HG03103 (cell line): Measurements from ENCODE around the gene MARCKS.

Source experiments
- ATAC-seq: cut with Tn5 transposase; IDR thresholded peaks from one replicate; pipeline ENCODE4 v1.9.1; 2021; ENCODE audit warnings: low read depth; ENCODE audit not compliant: unreplicated experiment

The MARCKS gene, protein sequence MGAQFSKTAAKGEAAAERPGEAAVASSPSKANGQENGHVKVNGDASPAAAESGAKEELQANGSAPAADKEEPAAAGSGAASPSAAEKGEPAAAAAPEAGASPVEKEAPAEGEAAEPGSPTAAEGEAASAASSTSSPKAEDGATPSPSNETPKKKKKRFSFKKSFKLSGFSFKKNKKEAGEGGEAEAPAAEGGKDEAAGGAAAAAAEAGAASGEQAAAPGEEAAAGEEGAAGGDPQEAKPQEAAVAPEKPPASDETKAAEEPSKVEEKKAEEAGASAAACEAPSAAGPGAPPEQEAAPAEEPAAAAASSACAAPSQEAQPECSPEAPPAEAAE

DNA sequence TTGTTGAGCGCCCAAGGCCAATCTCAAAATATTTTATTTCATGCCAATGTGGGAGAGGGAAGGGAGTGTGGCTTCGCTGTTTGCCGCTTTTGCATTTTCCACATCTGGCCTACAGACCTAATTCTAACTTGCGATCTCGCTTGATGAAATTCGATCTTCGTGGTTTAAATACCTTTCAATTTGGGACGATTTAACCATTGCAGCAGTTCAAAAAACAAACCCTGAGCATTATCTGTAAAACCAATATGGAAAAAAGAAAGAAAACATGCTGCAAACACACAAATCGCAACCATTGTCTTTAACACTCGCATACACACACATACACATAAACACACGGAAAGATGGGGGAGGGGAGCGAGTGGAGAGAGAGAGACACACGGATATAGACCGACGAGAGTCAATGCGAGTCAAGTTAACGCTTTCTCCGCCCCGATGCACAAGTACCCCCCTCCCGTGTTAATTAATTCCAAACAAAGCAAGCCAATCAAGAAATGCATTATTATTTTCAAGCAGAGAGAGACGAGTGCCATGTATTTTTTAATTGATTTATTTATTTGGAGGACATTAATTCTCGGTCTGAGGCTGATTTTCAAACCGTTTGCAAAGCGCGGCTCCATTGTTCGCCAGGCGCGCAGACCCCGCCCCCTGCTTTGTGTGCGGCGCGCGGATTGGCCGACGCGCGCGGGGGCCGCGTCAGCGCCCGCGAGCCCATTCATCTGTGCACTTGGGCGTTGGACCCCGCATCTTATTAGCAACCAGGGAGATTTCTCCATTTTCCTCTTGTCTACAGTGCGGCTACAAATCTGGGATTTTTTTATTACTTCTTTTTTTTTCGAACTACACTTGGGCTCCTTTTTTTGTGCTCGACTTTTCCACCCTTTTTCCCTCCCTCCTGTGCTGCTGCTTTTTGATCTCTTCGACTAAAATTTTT lies at the start of gene MARCKS:
MARCKS (plus strand) TSS at position 721 of the 931 bp plus-strand sequence. CDS start 401 bp downstream, outside the sequence.
- peak; percentile 36 for ATAC-seq

DNA sequence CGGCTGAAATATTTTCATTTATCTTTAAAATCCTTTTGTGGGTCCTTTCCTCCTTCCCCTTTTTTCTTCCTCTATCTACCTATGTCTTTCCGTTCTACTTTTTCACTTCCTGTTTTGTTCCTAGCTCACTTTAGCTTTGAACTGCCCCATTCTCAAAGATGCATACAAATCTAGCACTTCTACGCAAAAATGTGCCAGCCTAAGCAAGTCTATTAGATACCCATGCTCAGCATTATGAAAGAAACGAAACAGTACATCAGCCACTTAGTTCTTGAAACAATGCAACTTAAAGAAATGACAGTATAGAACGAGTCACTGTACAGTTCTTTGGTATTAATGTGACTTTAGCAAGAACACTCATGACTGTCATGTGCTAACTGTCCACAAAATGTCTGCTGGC lies 47.3 kb upstream of the MARCKS start:
- peak; percentile 56 for ATAC-seq

DNA sequence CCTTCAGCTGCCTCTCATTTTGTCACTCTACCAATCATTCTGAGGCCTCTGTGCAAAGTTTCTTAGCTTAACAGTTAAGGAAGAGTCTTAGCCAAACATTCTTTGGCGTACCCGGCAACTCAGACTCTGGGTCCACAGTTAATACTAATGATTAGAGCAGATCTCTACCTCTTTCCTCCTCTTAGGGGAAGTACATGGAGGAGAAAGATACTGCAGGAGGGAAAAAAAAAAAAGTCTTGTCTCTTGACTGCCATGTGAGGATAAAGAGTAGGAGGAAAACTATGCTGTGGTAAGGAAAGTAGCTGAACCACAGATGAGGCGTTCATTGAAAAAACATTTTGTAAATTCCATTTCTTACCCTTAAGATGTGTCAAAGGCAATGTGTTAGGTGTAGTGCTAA lies 44.0 kb upstream of the MARCKS start:
- no peak for ATAC-seq

DNA sequence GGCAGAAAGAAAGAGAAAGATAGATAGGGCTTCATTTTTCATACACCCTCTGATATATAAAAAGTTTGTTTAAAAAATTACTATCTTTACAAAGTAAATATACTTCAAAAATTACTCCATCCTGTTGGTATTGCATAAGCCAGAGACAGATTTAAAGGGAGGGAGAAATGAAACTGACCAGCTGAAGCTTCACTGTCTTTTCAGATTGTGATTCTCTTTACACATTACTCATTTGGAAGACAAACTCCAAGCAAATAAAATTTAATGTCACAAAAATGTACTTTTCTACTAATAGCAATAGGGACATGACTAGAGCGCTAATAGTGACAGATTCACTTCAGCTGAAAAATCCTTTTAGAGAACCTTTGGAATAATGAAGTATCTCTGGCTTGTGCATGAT lies 38.6 kb upstream of the MARCKS start:
- no peak for ATAC-seq

DNA sequence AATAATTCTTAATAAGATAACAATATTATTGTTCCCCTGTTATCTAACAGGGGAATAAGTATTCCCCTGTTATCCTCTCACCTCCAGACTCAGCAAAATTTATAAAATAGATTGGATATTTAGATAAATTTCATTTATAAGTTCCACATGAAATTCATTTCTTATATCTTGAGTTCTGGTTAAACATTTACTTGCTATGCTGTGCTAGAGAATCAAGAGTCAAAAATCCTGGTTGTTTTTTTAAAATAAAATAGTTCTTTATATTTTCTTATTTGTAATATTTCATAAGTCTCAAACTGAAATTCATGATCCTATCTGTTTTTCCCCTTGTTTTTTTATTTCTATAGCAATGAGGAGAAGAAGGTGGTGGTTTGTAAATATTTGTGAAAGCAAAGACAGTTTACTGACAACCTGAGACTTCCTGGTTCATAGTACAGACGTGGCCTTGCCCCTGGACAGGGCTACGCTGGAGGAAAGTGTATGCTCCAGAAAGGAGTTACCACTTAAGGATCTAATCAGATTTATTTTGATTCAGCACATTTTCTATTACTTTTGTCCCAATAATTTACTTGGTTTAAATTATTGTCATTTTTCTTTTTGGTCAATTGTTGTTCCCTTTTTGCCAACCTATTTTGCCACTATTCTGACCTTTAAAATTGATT lies 37.8 kb upstream of the MARCKS start:
- no peak for ATAC-seq

DNA sequence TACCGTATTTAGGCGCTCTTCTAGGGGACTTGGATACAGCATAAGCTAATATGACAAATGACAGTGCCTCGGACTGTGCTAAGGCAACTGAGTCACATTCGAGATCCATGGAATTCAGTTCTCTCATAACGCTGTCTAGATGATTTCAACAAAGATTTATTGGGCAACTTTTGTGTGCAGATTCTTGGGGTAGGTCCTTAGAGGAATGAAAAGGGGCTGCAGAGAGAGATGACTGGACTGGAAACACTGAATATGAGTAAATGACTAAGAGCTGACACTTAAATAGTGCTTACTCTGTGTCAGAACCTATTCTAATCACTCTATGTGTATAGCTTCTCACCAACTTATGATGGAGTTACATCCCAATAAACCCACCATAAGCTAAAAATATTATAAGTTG lies 36.4 kb upstream of the MARCKS start:
- ATAC-seq: no peak

DNA sequence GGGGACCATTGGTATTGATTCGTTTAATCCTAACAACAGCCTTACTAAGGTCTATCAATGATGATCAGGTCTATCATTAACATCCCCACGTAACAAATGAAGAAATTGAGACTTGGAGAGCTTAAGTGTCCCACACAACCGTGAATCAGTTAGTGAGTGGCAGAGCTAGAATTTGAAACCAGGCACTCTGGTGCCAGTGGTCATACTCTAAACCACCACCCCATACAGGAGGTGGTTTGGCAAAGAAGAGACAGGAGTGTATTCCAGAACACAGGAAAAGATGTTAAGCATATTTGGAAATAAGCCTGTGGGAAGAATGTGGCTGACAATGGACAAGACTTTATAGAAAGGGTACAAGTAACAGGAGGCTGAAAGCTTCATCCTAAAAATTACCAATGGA lies 35.7 kb upstream of the MARCKS start:
- ATAC-seq: no peak

DNA sequence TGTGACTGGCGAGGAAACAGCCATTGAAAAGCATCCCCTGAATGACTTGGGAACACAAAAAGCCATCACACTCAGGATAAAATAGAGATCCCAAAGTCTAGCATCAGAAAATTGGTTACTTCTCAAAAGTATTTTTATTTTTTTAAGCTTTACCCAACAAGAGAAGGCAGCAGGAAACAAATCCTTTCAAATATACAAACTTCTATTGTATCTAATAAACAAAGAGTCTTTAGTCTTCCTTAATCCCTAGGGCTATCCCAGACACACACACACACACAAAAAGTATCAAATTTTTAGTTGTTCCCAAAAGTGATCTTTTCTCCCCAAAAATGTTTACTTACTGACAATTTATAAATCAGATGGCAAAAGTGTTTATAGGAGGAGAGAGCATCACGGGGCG lies 33.2 kb upstream of the MARCKS start:
- ATAC-seq: no peak

DNA sequence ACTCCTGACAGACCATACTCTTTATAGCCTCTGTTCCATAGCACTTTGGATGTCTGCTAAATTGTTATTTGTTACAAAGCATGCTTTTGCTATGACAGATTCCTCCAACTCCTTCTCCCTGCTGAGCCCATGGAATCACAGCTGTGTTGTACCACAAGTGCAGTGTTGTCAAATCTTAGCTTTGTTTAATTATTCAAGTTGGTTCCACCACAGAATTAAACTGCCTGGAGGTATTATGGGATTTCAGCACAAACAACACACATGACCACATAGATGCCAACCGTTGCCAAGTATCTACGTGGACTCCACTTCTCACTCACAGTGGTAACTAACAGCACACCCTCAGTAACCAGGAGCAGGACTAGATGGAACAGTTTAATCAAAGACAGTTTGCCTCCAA lies 32.7 kb upstream of the MARCKS start:
- ATAC-seq: no peak

DNA sequence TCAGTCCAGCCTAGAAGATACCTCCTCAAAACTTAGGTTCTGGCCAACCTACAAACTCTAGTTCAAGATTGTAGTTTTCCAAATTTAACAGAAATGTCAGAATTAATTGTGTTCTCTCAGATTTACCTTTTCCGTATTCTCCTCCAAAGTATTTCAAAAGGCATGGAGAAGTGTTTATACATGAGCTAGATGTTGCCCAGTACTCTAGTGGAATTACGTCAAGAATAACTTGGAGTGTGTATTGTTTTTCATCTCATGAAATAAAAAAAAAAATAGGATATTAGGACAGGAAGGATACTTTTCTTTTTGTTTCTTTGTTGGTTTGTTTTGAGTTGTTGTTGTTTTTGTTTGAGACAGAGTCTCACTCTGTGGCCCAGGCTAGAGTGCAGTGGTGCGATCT lies 32.3 kb upstream of the MARCKS start:
- no peak for ATAC-seq

DNA sequence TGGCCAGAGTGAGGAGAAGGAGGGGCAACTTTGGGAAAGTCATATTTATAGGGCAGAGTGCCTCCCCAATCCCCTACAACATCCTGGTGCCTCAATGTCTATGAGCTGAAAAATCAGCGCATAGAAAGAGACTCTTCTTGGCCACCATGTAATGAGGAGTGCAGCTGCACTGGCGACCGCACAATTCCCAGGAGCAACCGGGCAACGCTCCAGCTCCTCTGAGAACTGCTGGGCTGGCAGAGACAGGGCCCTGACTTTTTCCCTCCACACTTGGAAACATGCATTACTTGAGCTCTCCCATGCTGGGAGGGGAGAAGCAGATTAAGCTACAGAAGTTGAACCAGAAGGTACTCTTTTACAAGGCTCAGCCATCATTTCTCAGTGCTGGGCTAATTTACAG lies 31.4 kb upstream of the MARCKS start:
- ATAC-seq: no peak

DNA sequence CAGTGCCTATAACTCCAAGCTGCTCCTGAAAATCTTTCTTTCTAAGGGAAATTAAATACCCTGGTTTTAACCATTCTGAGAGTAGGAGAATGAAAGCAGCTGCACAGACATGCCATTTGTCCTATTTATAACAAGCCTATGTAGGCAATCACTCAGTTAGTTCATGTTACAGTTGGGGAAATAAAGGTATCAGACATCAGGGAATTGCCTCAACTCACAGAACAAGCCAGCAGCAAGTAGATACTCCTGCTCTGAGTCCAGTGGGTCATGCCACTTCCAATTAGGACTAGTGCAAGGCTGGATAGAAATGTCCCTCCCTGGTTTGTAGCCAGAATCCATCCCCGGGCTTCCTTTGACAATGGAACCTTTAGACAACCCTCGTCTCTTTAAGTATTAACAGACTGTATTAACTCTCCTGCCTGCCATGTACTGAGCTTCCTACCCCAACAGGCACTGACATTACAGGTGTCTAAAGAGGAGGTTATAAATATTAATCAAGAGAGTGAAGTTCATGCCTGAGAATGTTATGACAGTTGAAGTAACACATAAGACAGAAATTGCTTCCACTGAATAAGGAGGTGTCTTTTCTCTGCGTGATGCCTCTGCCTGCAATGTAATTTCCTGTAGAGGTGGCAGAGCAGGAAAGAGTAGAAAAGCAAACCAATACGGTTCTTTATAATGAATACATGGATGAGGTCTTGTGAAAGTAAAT lies 28.0 kb upstream of the MARCKS start:
- no peak for ATAC-seq

DNA sequence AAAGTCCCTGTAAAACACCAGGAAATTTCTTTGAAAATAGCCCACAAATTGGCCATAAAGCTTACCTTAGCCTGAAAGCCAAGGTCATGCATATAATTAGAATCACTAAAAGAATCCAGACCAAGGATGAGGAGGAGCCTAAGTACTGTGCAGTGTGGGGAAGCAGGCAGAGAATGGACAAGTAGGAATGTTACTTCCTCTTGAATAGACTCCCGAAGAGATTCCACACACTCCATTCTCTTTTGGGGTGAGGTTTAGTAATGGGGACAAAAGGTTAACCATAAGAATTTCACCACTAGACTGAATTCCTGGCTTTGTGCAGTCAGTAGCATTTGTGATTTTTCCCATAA lies 27.5 kb upstream of the MARCKS start:
- ATAC-seq: no peak

DNA sequence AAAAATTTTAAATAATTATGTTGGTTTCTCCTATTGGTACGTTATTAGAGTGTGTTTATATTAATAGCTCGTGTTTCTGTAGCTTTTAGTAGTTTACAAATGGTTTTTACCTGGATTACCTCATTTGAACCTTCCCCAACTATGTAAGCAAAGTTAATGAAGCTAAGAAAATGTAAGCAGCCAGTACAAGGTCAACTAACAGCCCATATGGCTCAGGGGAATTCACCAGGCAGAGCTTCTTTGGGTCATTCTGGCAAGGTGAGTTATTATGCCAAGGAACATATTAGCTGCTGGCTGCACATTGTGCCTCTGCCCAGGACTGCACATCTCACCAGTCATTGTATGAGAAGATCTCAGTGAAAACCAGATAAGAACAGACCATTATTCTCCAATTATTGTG lies 27.0 kb upstream of the MARCKS start:
- no peak for ATAC-seq

DNA sequence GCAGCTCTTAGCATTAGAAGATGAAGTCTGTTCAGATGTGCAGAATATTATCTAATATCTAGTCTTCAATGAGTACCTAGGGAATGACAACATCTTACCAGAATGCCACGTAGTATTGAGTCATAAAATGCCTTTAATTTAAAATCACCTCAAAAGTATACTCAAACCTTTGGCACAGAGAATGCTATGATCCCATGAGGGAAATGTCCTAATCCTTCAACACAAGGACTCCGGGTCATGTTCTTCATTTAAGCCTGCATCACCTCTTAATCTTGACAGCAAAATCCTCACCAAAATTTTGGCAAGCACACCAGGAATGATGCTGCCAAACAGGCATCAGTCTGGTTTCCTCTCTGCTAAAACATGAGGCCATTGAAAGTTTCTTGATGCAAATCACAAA lies 23.6 kb upstream of the MARCKS start:
- no peak for ATAC-seq

DNA sequence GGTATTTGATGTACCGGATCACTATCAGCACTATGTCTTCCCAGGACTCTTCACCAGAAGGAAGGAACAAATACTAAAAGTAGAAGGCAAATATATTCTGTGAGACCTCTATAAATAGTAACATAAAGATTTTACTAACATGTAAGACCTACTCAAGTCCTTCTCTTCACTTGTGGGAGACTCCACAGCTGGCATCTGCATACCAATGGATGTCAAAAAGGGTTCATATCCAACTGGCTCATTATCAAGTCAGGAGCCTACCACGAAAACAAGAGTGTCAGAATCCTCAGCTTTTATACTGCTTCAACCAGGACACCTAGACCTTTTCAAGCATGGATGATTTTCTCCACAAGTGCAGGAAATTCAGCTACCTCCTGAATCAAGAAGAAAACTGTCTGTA lies 20.0 kb upstream of the MARCKS start:
- no peak for ATAC-seq

DNA sequence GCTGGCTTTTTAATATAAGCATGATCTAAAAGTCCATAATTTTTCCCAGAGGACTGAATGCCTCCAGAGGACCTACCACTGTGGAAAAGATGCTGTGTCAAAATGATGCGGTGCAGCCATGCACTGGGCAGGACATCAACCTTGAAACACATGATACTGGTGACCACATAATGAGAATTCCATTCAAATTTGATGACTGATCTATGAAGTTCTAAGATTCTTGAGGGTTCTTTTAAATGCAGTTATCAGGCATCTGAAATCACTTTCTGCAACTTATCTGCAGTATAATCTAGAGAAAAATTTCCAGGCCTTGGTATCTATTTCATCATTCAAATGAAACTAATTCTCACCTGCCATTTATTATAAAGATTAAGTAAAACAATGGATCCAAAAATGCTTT lies 15.0 kb upstream of the MARCKS start:
- peak; percentile 68 for ATAC-seq

DNA sequence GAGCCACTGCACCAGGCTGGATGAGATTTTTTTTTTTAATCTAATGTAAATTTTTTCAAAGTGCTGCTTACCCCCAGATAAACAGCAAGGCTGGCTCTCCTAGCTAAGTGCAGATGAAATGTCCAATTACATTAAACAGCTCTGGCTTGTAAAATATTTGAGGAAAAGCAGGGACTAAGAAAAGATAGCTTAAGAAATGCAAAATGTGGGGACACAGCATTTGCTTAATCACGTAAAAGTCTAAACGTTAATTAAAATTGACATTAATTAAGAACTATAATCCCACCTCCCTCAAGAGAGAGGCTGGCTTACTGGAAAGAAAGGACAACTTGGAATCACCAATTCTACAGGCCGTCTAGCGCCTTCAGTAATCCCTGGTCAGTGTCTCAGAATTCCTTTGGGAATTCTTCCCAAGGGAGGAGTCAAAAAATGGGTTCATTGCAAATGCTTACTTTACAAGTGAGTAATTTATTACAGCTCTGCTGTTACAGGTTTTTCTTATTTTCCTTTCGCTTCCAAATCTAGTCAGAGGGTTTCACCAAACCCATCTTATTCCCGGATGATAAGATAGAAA lies 13.6 kb upstream of the MARCKS start:
- no peak for ATAC-seq

DNA sequence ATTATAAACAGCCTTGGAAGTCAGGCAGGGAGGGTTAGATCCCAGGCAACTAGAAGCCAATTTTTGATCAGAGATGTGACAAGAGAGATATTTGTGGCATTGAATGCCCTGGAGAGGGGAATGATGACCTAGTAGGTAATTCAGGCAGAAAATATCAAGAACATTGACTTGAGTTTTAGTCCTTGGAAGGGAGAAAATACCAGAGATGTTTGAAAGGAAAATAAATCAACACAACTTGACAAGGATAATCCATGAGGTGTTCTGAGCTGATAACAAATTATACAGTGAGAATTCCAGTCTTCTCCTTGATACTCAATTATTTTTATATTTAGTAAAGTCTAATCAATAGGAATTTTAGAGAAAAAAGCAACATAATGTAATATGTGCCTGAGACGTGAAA lies 10.6 kb upstream of the MARCKS start:
- no peak for ATAC-seq

DNA sequence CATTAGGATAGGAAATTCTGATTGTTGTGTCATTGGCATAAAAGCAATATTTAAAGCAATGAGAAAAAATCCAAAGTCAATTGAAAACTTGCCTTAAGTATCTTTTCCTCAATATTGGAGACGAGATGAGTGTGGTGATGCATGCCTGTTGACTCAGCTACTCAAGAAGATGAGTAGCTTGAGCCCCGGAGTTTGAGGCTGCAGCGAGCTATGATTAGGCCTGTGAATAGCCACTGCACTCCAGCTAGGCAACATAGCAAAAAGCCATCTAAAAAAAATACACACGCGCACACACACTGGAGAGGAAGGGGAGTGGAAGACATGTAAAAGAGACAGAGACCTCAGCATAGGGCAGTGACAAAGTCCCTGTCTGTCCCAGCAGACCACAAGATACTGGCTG lies 9.7 kb upstream of the MARCKS start:
- no peak for ATAC-seq
